H1 (cell line): ENCODE data around the gene TMEM30A. TPM values are rescaled to one million over a fixed set of nuclear protein-coding genes. Genes with fewer than 3 reads are reported as not detected.

Experiments
- CTCF ChIA-PET: fragments of 300-600 bp; sonication (Branson Sonifier 250); formaldehyde crosslinking; loops from one replicate; lab custom pipeline; 2021; ENCODE audit not compliant: partially characterized antibody; lab: Charles Lee
- POLR2A ChIA-PET: fragments of 300-600 bp; sonication (Branson Sonifier 250); formaldehyde crosslinking; loops from one replicate; lab custom pipeline; 2021; ENCODE audit warnings: inconsistent platforms; ENCODE audit not compliant: partially characterized antibody; lab: Charles Lee
- DNase-seq, 2 experiments: peaks; one replicate each; pipeline versions ENCODE4 v3.0.0 to v3.0.0-alpha.2; 2010 to 2022; ENCODE audit warnings: low spot score in 2 of 2, low read depth in 1 of 2, mixed read lengths in 1 of 2
- FAIRE-seq: peaks from 2 replicates; lab custom pipeline; 2011; peaks lifted over from hg19 to GRCh38; lab: Jason Lieb, UNC
- H2AFZ ChIP-seq: 2 replicates; pipeline ENCODE4 v1.8.1; 2012; ENCODE audit warnings: low read length, inconsistent platforms
- H2AK5ac ChIP-seq: 2 replicates; pipeline ENCODE4 v1.6.1; 2013; ENCODE audit warnings: low read depth, low read length
- H2BK120ac ChIP-seq: replicated peaks from 2 replicates; pipeline ENCODE3; 2013; ENCODE audit warnings: low read depth, low read length, inconsistent platforms
- H2BK12ac ChIP-seq: 2 replicates; pipeline ENCODE4 v1.6.1; 2013; ENCODE audit warnings: low read depth, low read length
- H2BK15ac ChIP-seq: 2 replicates; pipeline ENCODE4 v1.6.1; 2013; ENCODE audit warnings: low read length
- H2BK20ac ChIP-seq: 2 replicates; pipeline ENCODE4 v1.6.1; 2013; ENCODE audit warnings: low read length
- H2BK5ac ChIP-seq: 2 replicates; pipeline ENCODE4 v1.6.1; 2013; ENCODE audit warnings: low read depth, low read length
- H3K14ac ChIP-seq: 2 replicates; pipeline ENCODE4 v1.6.1; 2013; ENCODE audit warnings: inconsistent platforms; ENCODE audit not compliant: insufficient read length
- H3K18ac ChIP-seq: 2 replicates; pipeline ENCODE4 v1.6.1; 2013; ENCODE audit warnings: low read length; ENCODE audit errors: extremely low read depth
- H3K23ac ChIP-seq: 2 replicates; pipeline ENCODE4 v1.6.1; 2013; ENCODE audit warnings: inconsistent platforms; ENCODE audit not compliant: insufficient read length
- H3K23me2 ChIP-seq: 2 replicates; pipeline ENCODE4 v1.6.1; 2013; ENCODE audit warnings: low read depth, low read length
- H3K27ac ChIP-seq: 2 replicates; pipeline ENCODE4 v1.6.1; 2011; ENCODE audit warnings: low read depth, low read length, inconsistent platforms
- H3K27me3 ChIP-seq, 4 experiments: replicated peaks in 1 of 4; 1 replicate in 1 of 4; 2 replicates in 3 of 4; pipeline versions ENCODE4 v1.6.1 to v1.8.1; 2011 to 2013; ENCODE audit warnings: low read length in 3 of 4, mild to moderate bottlenecking in 3 of 4, inconsistent platforms in 2 of 4, mixed read lengths in 2 of 4, moderate library complexity in 1 of 4; ENCODE audit not compliant: control insufficient read depth in 3 of 4, insufficient read depth in 3 of 4; ENCODE audit errors: extremely low read depth in 1 of 4
- H3K36me3 ChIP-seq, 4 experiments: 2 replicates each; pipeline versions ENCODE4 v1.6.1 to v1.8.1; 2011 to 2013; ENCODE audit warnings: mild to moderate bottlenecking in 4 of 4, low read length in 3 of 4, moderate library complexity in 2 of 4, control low read depth in 1 of 4, inconsistent platforms in 1 of 4; ENCODE audit not compliant: insufficient read depth in 4 of 4, control insufficient read depth in 2 of 4
- H3K4ac ChIP-seq: replicated peaks from 2 replicates; pipeline ENCODE3; 2013; ENCODE audit warnings: low read length, low read depth, mixed read lengths, inconsistent platforms; ENCODE audit not compliant: insufficient read length
- H3K4me1 ChIP-seq, 4 experiments: replicated peaks in 1 of 4; 1 replicate in 1 of 4; 2 replicates in 3 of 4; pipeline versions ENCODE4 v1.6.1 to v1.8.1; 2011 to 2013; ENCODE audit warnings: low read length in 3 of 4, inconsistent platforms in 2 of 4, mixed read lengths in 1 of 4; ENCODE audit not compliant: insufficient read depth in 4 of 4, control insufficient read depth in 3 of 4
- H3K4me2 ChIP-seq, 2 experiments: 2 replicates each; pipeline versions ENCODE4 v1.6.1 to v1.8.1; 2011 to 2013; ENCODE audit warnings: low read depth in 2 of 2, low read length in 2 of 2, control low read depth in 1 of 2, inconsistent platforms in 1 of 2, mild to moderate bottlenecking in 1 of 2; ENCODE audit not compliant: insufficient read depth in 1 of 2
- H3K4me3 ChIP-seq, 4 experiments: fragments of 200-600, 300-600 bp in 1 of 4; sonication (generic), shearing (Covaris generic), sonication (Bioruptor Twin) in 1 of 4; 2 replicates each; pipeline versions ENCODE4 v1.5.1 to v1.8.1; 2011 to 2016; ENCODE audit warnings: low read length in 4 of 4, low read depth in 3 of 4, control low read depth in 2 of 4, inconsistent platforms in 2 of 4, mild to moderate bottlenecking in 2 of 4, mixed read lengths in 1 of 4, moderate library complexity in 1 of 4; ENCODE audit not compliant: insufficient read depth in 2 of 4; ENCODE audit errors: extremely low read depth in 1 of 4
- H3K56ac ChIP-seq: replicated peaks from 2 replicates; pipeline ENCODE3; 2013; ENCODE audit warnings: low read depth, mild to moderate bottlenecking, mixed read lengths, low read length, inconsistent platforms; ENCODE audit not compliant: insufficient read length
- H3K79me1 ChIP-seq: 2 replicates; pipeline ENCODE4 v1.6.1; 2013; ENCODE audit warnings: low read depth, low read length, control low read depth
- H3K79me2 ChIP-seq, 2 experiments: 2 replicates each; pipeline versions ENCODE4 v1.6.1 to v1.8.1; 2012 to 2013; ENCODE audit warnings: low read length in 2 of 2, mild to moderate bottlenecking in 2 of 2, inconsistent platforms in 1 of 2; ENCODE audit not compliant: insufficient read depth in 2 of 2, control insufficient read depth in 1 of 2
- H3K9ac ChIP-seq, 4 experiments: replicated peaks in 1 of 4; 1 replicate in 1 of 4; 2 replicates in 3 of 4; pipeline versions ENCODE4 v1.6.1 to v1.8.1; 2011 to 2013; ENCODE audit warnings: low read depth in 3 of 4, low read length in 3 of 4, control low read depth in 2 of 4, mild to moderate bottlenecking in 2 of 4, moderate library complexity in 2 of 4, inconsistent platforms in 1 of 4; ENCODE audit errors: extremely low read depth in 1 of 4
- H3K9me3 ChIP-seq, 2 experiments: 2 replicates each; pipeline versions ENCODE4 v1.6.1 to v1.8.1; 2012 to 2013; ENCODE audit warnings: mild to moderate bottlenecking in 2 of 2, moderate library complexity in 2 of 2, control low read depth in 1 of 2, inconsistent platforms in 1 of 2, low read depth in 1 of 2, low read length in 1 of 2, mixed read lengths in 1 of 2; ENCODE audit not compliant: insufficient read depth in 2 of 2
- H4K20me1 ChIP-seq, 2 experiments: replicated peaks in 1 of 2; 2 replicates each; pipeline versions ENCODE3 to v1.8.1; 2011 to 2013; ENCODE audit warnings: inconsistent platforms in 2 of 2, low read length in 2 of 2, mild to moderate bottlenecking in 1 of 2; ENCODE audit not compliant: insufficient read depth in 2 of 2, control insufficient read depth in 1 of 2
- H4K5ac ChIP-seq: 2 replicates; pipeline ENCODE4 v1.6.1; 2013; ENCODE audit warnings: low read length, low read depth, mixed read lengths, inconsistent platforms; ENCODE audit not compliant: insufficient read length
- H4K8ac ChIP-seq: 2 replicates; pipeline ENCODE4 v1.8.0; 2013; ENCODE audit warnings: mild to moderate bottlenecking, moderate library complexity, low read length, inconsistent platforms; ENCODE audit not compliant: insufficient read depth; ENCODE audit errors: extremely low read depth
- H4K91ac ChIP-seq: replicated peaks from 2 replicates; pipeline ENCODE3; 2013; ENCODE audit warnings: low read length, mixed read lengths, inconsistent platforms; ENCODE audit not compliant: insufficient read length
- CEBPB ChIP-seq: IDR thresholded peaks from 2 replicates; pipeline ENCODE4 v1.6.1; 2012; ENCODE audit warnings: low read depth, low read length
- CTCF ChIP-seq, 3 experiments: IDR thresholded peaks; 1 replicate in 2 of 3; 2 replicates in 1 of 3; pipeline versions ENCODE4 v1.5.1 to v1.6.1; 2011; ENCODE audit warnings: low read length in 3 of 3, mild to moderate bottlenecking in 3 of 3, inconsistent platforms in 2 of 3, low read depth in 1 of 3, moderate library complexity in 1 of 3; ENCODE audit not compliant: insufficient read depth in 1 of 3; ENCODE audit errors: control extremely low read depth in 1 of 3
- HDAC2 ChIP-seq, 2 experiments: fragments of 300-600 bp in 1 of 2; sonication (generic) in 1 of 2; IDR thresholded peaks; 2 replicates each; pipeline ENCODE4 v1.6.1; 2011 to 2012; ENCODE audit warnings: low read depth in 2 of 2, low read length in 2 of 2, mild to moderate bottlenecking in 2 of 2, moderate library complexity in 2 of 2, borderline replicate concordance in 1 of 2, inconsistent platforms in 1 of 2
- RAD21 ChIP-seq, 2 experiments: IDR thresholded peaks in 1 of 2; conservative IDR thresholded peaks in 1 of 2; 2 replicates each; pipeline ENCODE4 v1.6.1; 2011; ENCODE audit warnings: low read depth in 2 of 2, low read length in 2 of 2, improper control_type of control experiment in 1 of 2, inconsistent platforms in 1 of 2, mild to moderate bottlenecking in 1 of 2, moderate library complexity in 1 of 2
- SRF ChIP-seq: IDR thresholded peaks from 2 replicates; pipeline ENCODE4 v1.6.1; 2011; ENCODE audit warnings: mild to moderate bottlenecking, low read depth, low read length, moderate library complexity
- TEAD4 ChIP-seq: IDR thresholded peaks from 2 replicates; pipeline ENCODE4 v1.6.1; 2012; ENCODE audit warnings: low read depth, low read length, inconsistent platforms, mixed read lengths
- WGBS, 2 experiments: shearing (Covaris generic) in 1 of 2; methylation state at CpG; one replicate each; pipeline versions ENCODE4 v1.1.6 to v1.1.7; 2013 to 2015; ENCODE audit warnings: low lambda C conversion rate in 2 of 2, mixed read lengths in 2 of 2, inconsistent platforms in 1 of 2, low coverage in 1 of 2, missing lambda C conversion rate in 1 of 2; ENCODE audit not compliant: insufficient replicate concordance in 2 of 2, insufficient coverage in 1 of 2, insufficient read length in 1 of 2; ENCODE audit errors: extremely low coverage in 1 of 2, missing lambda C conversion rate in 1 of 2; 5-methylcytosine and 5-hydroxymethylcytosine counted together
- polyA plus RNA-seq, 7 experiments: library from polyadenylated mRNA; depleted of rRNA in 3 of 7; stranded (reverse) in 5 of 7; unstranded in 2 of 7; fragments of >200 nt in 5 of 7; fragments of 200-250 nt in 2 of 7; gene quantifications; 1 replicate in 5 of 7; 2 replicates in 1 of 7; 4 replicates in 1 of 7; pipeline versions ENCODE4 v1.2.1 to v1.2.3, GENCODE V29; 2011 to 2013; ENCODE audit warnings: missing spikeins in 2 of 7, mixed read lengths in 2 of 7
- total RNA-seq: library from RNA; stranded (reverse); fragmentation: NEBNext Ultra II Directional; extraction: Animal tissue kit (Norgen Biotek cat#: 25700); gene quantifications from 2 replicates; pipeline ENCODE4 v1.2.1, GENCODE V29; 2021

Gene TMEM30A
- total and polyA plus RNA-seq, 2 of the 8 experiments (the other 6 are each of a cell fraction or from before 2014, with no cell fraction given), result 10.5 to 71.0 TPM

- no peak overlapping the region for H3K9ac ChIP-seq
- no peaks in the 10 kb centered on the region for H3K9me3 ChIP-seq
- no peak overlapping the region for H3K56ac ChIP-seq
- peak; percentile 50 for FAIRE-seq
- no peaks in the 10 kb centered on the region for H3K79me1 ChIP-seq
- no peak overlapping the region for H3K18ac ChIP-seq
- H3K14ac ChIP-seq, result no peak overlapping the region
- no peak overlapping the region for H4K5ac ChIP-seq
- H2BK12ac ChIP-seq, result no peak overlapping the region
- no peak overlapping the region for H3K23ac ChIP-seq
- no peak overlapping the region for H4K8ac ChIP-seq
- H3K27me3 ChIP-seq, result peaks cover 0 to 1% (median 0%) of the 10 kb centered on the region in 4 experiments; a peak in 1 of 7 replicates
- no peak overlapping the region for H2BK15ac ChIP-seq
- H3K4me1 ChIP-seq, result peaks cover 0 to 6% (median 4%) of the 10 kb centered on the region in 4 experiments; a peak in 3 of 7 replicates
- DNase-seq, result no peak
- no peak overlapping the region for H2AFZ ChIP-seq
- H2AK5ac ChIP-seq, result no peak overlapping the region
- H3K36me3 ChIP-seq, result no peaks in the 10 kb centered on the region
- no peak overlapping the region for H3K4me2 ChIP-seq
- H4K91ac ChIP-seq, result no peak overlapping the region
- H3K27ac ChIP-seq, result no peak overlapping the region
- peak; percentile 45; the same call in 1 of the 2 replicates for TF ChIP-seq TEAD4
- peak; percentile 84 to 87 for TF ChIP-seq RAD21 (IDR thresholded peaks at IDR 0.05 in 1 of 2, conservative IDR thresholded peaks at IDR 0.05 in 1 of 2; ENCODE audit: low read depth in 2 of 2, low read length in 2 of 2)
- TF ChIP-seq CEBPB, result peak; percentile 30; the same call in 1 of the 2 replicates
- no peak for TF ChIP-seq SRF
- peak; percentile 22 to 81 (median 49) for TF ChIP-seq CTCF (IDR thresholded peaks at IDR 0.05; ENCODE audit: control extremely low read depth in 1 of 3, insufficient read depth in 1 of 3, low read depth in 1 of 3, low read length in 3 of 3)
- no peak for TF ChIP-seq HDAC2 (IDR thresholded peaks at IDR 0.05; ENCODE audit: borderline replicate concordance in 1 of 2, low read depth in 2 of 2, low read length in 2 of 2)
- H2BK120ac ChIP-seq, result no peak overlapping the region
- no peaks in the 10 kb centered on the region for H4K20me1 ChIP-seq
- no peaks in the 10 kb centered on the region for H3K79me2 ChIP-seq
- H3K23me2 ChIP-seq, result no peaks in the 10 kb centered on the region
- no peak overlapping the region for H2BK20ac ChIP-seq
- CTCF ChIA-PET, result interaction anchor here (0.8 to 1.9 kb wide), 14 partner anchors 10 to 1493 kb away, joined by 3 to 10 read pairs (median 4); no protein-coding TSS in a partner anchor
- WGBS, 2 experiments, result 55% methylated on average over 10 of the region's 10 CpGs; no CpG with 5 or more reads in 1 of the 2 experiments
- POLR2A ChIA-PET, result interaction anchor here (1.1 to 1.6 kb wide), 2 partner anchors 9 to 12 kb away, joined by 4 to 5 read pairs; partner anchors contain the start of gene COX7A2
- H3K4ac ChIP-seq, result no peak overlapping the region
- no peak overlapping the region for H3K4me3 ChIP-seq
- H2BK5ac ChIP-seq, result no peak overlapping the region
Measured at GRCh38 chr6:75230484-75231325, 53.9 kb downstream of the TMEM30A start.
